ENCODE results near the gene PMM2. TPM values are rescaled to one million over a fixed set of nuclear protein-coding genes. Genes with fewer than 3 reads are reported as not detected.

Gene PMM2
- total and polyA plus RNA-seq, 2 donors: 16.9 to 34.8 TPM

GRCh38 chr16:8880839-8881510, 83.3 kb downstream of the PMM2 start:
- H3K27ac ChIP-seq (ENCODE audit: low read depth): no peak overlapping the region
- no peaks in the 10 kb centered on the region for H3K4me1 ChIP-seq (ENCODE audit: insufficient read depth)
- H3K4me3 ChIP-seq (ENCODE audit: low read depth, low read length): no peak overlapping the region
- no peaks in the 10 kb centered on the region for H3K36me3 ChIP-seq (ENCODE audit: insufficient read depth)
- DNase-seq (ENCODE audit: extremely low spot score): no peak
- 87% methylated on average over 8 of the region's 8 CpGs for WGBS

GRCh38 chr16:8882041-8882617, 84.5 kb downstream of the PMM2 start, which contains the start of gene LITAFD:
Gene LITAFD, plus strand, starts transcription at chr16:8882351. Its CDS starts 2,005 bp downstream, at chr16:8884356.
- Histone ChIP-seq H3K4me3 (ENCODE audit: low read depth, low read length) (no peak within 1 kb of the TSS), H3K36me3 (ENCODE audit: insufficient read depth) (no peaks in the 10 kb centered on the region), H3K27ac (ENCODE audit: low read depth) (no peak within 1 kb of the TSS), H3K4me1 (ENCODE audit: insufficient read depth) (no peaks in the 10 kb centered on the region)
- WGBS: 67% methylated on average over 10 of the region's 10 CpGs
- DNase-seq (ENCODE audit: extremely low spot score): no peak

- H3K36me3 ChIP-seq (ENCODE audit: insufficient read depth): no peaks in the 10 kb centered on the region
- DNase-seq (ENCODE audit: extremely low spot score): no peak
- 88% methylated on average over 17 of the region's 17 CpGs for WGBS
- no peak overlapping the region for H3K27ac ChIP-seq (ENCODE audit: low read depth)
- no peak overlapping the region for H3K4me3 ChIP-seq (ENCODE audit: low read depth, low read length)
- no peaks in the 10 kb centered on the region for H3K4me1 ChIP-seq (ENCODE audit: insufficient read depth)
Observed at GRCh38 chr16:8882725-8883377, 85.2 kb downstream of the PMM2 start.

- no peak overlapping the region for H3K4me3 ChIP-seq (ENCODE audit: low read depth, low read length)
- H3K36me3 ChIP-seq (ENCODE audit: insufficient read depth): no peaks in the 10 kb centered on the region
- no peak overlapping the region for H3K27ac ChIP-seq (ENCODE audit: low read depth)
- H3K4me1 ChIP-seq (ENCODE audit: insufficient read depth): no peaks in the 10 kb centered on the region
- 12% methylated on average over 20 of the region's 20 CpGs for WGBS
- DNase-seq (ENCODE audit: extremely low spot score): no peak
Observed at GRCh38 chr16:8885674-8886592, 88.3 kb downstream of the PMM2 start.

DNA sequence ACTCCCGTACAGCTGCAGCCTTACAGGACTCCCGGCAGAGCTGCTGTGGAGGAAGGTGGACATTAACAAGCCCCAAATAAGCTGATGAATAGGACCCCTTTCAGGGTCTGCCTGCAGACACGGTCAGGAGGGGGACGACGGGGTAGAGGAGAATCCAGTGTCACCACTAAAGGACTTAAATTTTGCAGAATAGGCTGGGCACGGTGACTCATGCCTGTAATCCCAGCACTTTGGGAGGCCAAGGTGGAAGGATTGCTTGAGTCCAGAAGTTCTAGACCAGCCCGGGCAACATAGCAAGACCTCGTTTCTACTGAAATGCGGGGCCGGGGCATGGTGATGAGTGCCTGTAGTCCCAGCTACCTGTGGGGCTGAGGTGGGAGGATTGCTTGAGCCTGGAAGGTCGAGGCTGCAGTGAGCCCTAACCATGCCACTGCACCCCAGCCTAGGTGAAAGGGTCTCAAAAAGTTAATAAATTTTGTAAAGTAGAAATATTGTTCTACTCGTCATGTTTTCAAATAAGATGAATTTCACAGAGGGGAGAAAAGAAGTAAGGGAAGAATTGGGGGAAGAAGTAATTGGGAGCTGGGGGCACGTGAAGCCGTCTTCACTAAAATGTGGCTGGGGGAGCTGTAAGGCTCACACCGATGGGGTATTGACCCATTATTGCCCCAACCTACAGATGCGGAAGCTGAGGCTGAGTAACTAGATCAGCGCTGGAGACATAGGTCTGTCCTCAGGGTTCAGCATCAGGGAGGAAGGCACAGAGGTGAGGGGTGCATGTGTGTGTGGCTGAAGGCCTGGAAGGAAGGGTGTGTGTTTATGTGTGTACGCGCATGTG, 89.2 kb downstream of the PMM2 start:
- no peak overlapping the region for H3K4me3 ChIP-seq (ENCODE audit: low read depth, low read length)
- no peak overlapping the region for H3K27ac ChIP-seq (ENCODE audit: low read depth)
- no peaks in the 10 kb centered on the region for H3K36me3 ChIP-seq (ENCODE audit: insufficient read depth)
- DNase-seq (ENCODE audit: extremely low spot score): no peak
- no peaks in the 10 kb centered on the region for H3K4me1 ChIP-seq (ENCODE audit: insufficient read depth)
- WGBS: 67% methylated on average over 19 of the region's 19 CpGs

GRCh38 chr16:8887431-8887765, 89.8 kb downstream of the PMM2 start:
- no peaks in the 10 kb centered on the region for H3K4me1 ChIP-seq (ENCODE audit: insufficient read depth)
- no peak overlapping the region for H3K27ac ChIP-seq (ENCODE audit: low read depth)
- WGBS: 88% methylated on average over 6 of the region's 6 CpGs
- H3K36me3 ChIP-seq (ENCODE audit: insufficient read depth): no peaks in the 10 kb centered on the region
- H3K4me3 ChIP-seq (ENCODE audit: low read depth, low read length): no peak overlapping the region
- no peak for DNase-seq (ENCODE audit: extremely low spot score)

- Histone ChIP-seq H3K4me1 (ENCODE audit: insufficient read depth) (no peaks in the 10 kb centered on the region), H3K4me3 (ENCODE audit: low read depth, low read length) (no peak overlapping the region), H3K27ac (ENCODE audit: low read depth) (no peak overlapping the region), H3K36me3 (ENCODE audit: insufficient read depth) (no peaks in the 10 kb centered on the region)
- no peak for DNase-seq (ENCODE audit: extremely low spot score)
- 68% methylated on average over 16 of the region's 16 CpGs for WGBS
Observed at GRCh38 chr16:8887952-8888560, 90.4 kb downstream of the PMM2 start.

- WGBS: 84% methylated on average over 23 of the region's 23 CpGs
- no peak overlapping the region for H3K4me3 ChIP-seq (ENCODE audit: low read depth, low read length)
- DNase-seq (ENCODE audit: extremely low spot score): no peak
- H3K36me3 ChIP-seq (ENCODE audit: insufficient read depth): peaks cover 2% of the 10 kb centered on the region
- no peaks in the 10 kb centered on the region for H3K4me1 ChIP-seq (ENCODE audit: insufficient read depth)
- no peak overlapping the region for H3K27ac ChIP-seq (ENCODE audit: low read depth)
Observed at GRCh38 chr16:8888951-8889892, 91.6 kb downstream of the PMM2 start.

DNA sequence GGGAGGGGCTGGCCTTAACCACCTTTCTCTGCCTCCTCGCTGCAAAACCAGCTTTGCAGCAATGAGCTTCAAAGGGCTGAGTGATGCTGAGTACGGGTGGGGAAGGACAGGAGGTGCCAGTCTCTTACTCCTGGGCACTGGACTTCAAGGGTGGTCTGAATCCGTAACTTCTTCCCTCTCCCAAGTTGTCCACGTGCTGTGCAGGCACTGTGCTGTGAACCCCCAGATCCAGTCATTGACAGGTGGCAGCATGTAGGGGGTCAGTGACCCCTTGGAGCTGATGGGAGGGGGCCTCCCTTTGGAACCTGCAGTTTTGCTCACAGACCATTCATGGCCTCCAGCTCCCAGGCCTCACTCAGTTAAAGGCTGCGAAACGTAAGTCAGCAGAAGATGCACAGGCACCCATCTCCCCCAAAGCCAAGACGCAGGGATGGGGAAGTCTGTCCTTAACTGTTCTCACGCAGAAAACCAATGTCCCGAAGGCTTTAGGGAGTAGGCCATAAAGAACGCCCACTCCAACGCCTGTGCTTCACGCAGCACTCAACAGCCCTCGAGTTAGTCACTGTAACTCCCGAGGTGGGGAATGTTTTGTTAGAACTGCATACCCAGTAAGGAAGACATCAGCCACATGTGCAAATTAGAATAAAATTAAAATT, 92.4 kb downstream of the PMM2 start:
- H3K4me1 ChIP-seq (ENCODE audit: insufficient read depth): no peaks in the 10 kb centered on the region
- no peak for DNase-seq (ENCODE audit: extremely low spot score)
- WGBS: 77% methylated on average over 14 of the region's 14 CpGs
- peaks cover 2% of the 10 kb centered on the region for H3K36me3 ChIP-seq (ENCODE audit: insufficient read depth)
- H3K27ac ChIP-seq (ENCODE audit: low read depth): no peak overlapping the region
- no peak overlapping the region for H3K4me3 ChIP-seq (ENCODE audit: low read depth, low read length)

GRCh38 chr16:8890549-8890921, 92.9 kb downstream of the PMM2 start:
- H3K4me3 ChIP-seq (ENCODE audit: low read depth, low read length): no peak overlapping the region
- peaks cover 2% of the 10 kb centered on the region for H3K36me3 ChIP-seq (ENCODE audit: insufficient read depth)
- WGBS: 86% methylated on average over 5 of the region's 5 CpGs
- H3K4me1 ChIP-seq (ENCODE audit: insufficient read depth): no peaks in the 10 kb centered on the region
- no peak for DNase-seq (ENCODE audit: extremely low spot score)
- H3K27ac ChIP-seq (ENCODE audit: low read depth): no peak overlapping the region

DNA sequence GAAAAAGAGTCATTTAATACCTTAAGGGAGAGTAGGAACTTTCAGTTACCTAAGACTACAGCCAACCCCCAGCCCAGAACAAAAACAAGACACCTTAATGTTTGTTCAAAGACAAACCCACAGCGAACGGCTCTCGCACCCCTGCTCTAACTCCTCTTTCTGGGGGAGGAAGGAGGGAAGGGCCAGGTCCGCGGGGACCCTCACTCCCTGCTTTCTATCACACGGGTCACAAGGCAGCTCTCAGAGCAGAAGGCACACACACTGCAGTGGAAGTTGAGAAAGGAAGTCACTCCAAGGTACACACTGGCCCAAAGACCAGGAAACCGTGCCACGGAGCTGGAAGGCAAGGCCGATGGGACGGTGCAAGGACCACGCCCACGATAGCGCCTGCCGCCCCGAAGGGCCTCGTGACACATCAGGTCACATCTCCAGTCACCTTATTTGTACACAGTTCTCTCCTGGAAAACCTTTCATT, 94.5 kb downstream of the PMM2 start:
- no peak for DNase-seq (ENCODE audit: extremely low spot score)
- Histone ChIP-seq H3K27ac (ENCODE audit: low read depth) (no peak overlapping the region), H3K36me3 (ENCODE audit: insufficient read depth) (peaks cover 2% of the 10 kb centered on the region), H3K4me1 (ENCODE audit: insufficient read depth) (no peaks in the 10 kb centered on the region), H3K4me3 (ENCODE audit: low read depth, low read length) (no peak overlapping the region)
- WGBS: 88% methylated on average over 16 of the region's 16 CpGs

Data from urinary bladder (tissue), 4 donors.